SK-N-SH (cell line): Measurements from ENCODE around the gene SH3PXD2B. TPM values are rescaled to one million over a fixed set of nuclear protein-coding genes. Genes with fewer than 3 reads are reported as not detected.

Experiments
- CTCF ChIA-PET: fragments of 300-600, 350-600 bp; formaldehyde crosslinking; extraction: SDS; loops from one replicate; lab custom pipeline; 2021; lab: Yijun Ruan, JAX
- POLR2A ChIA-PET: fragments of 350-600 bp; sonication (Branson Sonifier 250); formaldehyde crosslinking; extraction: SDS; loops from one replicate; lab custom pipeline; 2020; ENCODE audit warnings: antibody characterized with exemption, inconsistent platforms; lab: Yijun Ruan, JAX
- DNase-seq: peaks from one replicate; pipeline ENCODE4 v3.0.0; 2012
- H2AFZ ChIP-seq: fragments of 200-600 bp; sonication (generic); 2 replicates; pipeline ENCODE4 v1.8.1; 2016; ENCODE audit warnings: antibody characterized with exemption, mild to moderate bottlenecking, low read depth
- H3F3A ChIP-seq: fragments of 200-600 bp; sonication (generic); replicated peaks from 2 replicates; pipeline ENCODE3; 2016; ENCODE audit warnings: antibody characterized with exemption, mild to moderate bottlenecking; ENCODE audit not compliant: insufficient read depth
- H3K27ac ChIP-seq, 2 experiments: fragments of 200-500 bp in 1 of 2; fragments of 200-600 bp in 1 of 2; sonication (Bioruptor generic) in 1 of 2; sonication (generic), shearing (Covaris generic) in 1 of 2; 2 replicates each; pipeline versions ENCODE4 v1.5.1 to v1.6.1; 2014 to 2016; ENCODE audit warnings: low read depth in 2 of 2, inconsistent platforms in 1 of 2, low read length in 1 of 2, mild to moderate bottlenecking in 1 of 2, mixed read lengths in 1 of 2
- H3K27me3 ChIP-seq: fragments of 200-600 bp; sonication (generic), shearing (Covaris generic); 2 replicates; pipeline ENCODE4 v1.6.1; 2016; ENCODE audit warnings: mixed run types; ENCODE audit not compliant: insufficient read depth
- H3K36me3 ChIP-seq, 2 experiments: fragments of 200-500 bp in 1 of 2; fragments of 200-600 bp in 1 of 2; sonication (Bioruptor generic) in 1 of 2; sonication (generic) in 1 of 2; replicated peaks in 1 of 2; 2 replicates each; pipeline versions ENCODE3 to v1.5.1; 2014 to 2016; ENCODE audit warnings: low read length in 1 of 2, mild to moderate bottlenecking in 1 of 2; ENCODE audit not compliant: insufficient read depth in 2 of 2, control insufficient read depth in 1 of 2
- H3K4me1 ChIP-seq, 2 experiments: fragments of 200-500 bp in 1 of 2; fragments of 200-600 bp in 1 of 2; sonication (Bioruptor generic) in 1 of 2; sonication (generic), shearing (Covaris generic) in 1 of 2; 2 replicates each; pipeline versions ENCODE4 v1.5.1 to v1.6.1; 2014 to 2016; ENCODE audit warnings: low read depth in 1 of 2, low read length in 1 of 2, mixed run types in 1 of 2; ENCODE audit not compliant: insufficient read depth in 2 of 2, control insufficient read depth in 1 of 2
- H3K4me2 ChIP-seq: fragments of 200-600 bp; sonication (generic), shearing (Covaris generic); 2 replicates; pipeline ENCODE4 v1.6.1; 2017; ENCODE audit warnings: mixed run types
- H3K4me3 ChIP-seq, 2 experiments: fragments of 200-500 bp in 1 of 2; fragments of 200-600 bp in 1 of 2; sonication (Bioruptor generic) in 1 of 2; sonication (generic), shearing (Covaris generic) in 1 of 2; 2 replicates each; pipeline versions ENCODE4 v1.5.1 to v1.8.1; 2014 to 2016; ENCODE audit warnings: low read depth in 2 of 2, inconsistent platforms in 1 of 2, low read length in 1 of 2, mild to moderate bottlenecking in 1 of 2, mixed read lengths in 1 of 2, moderate library complexity in 1 of 2
- H3K79me2 ChIP-seq: fragments of 200-600 bp; sonication (generic); 2 replicates; pipeline ENCODE4 v1.8.1; 2017; ENCODE audit warnings: mild to moderate bottlenecking; ENCODE audit not compliant: insufficient read depth
- H3K9ac ChIP-seq: fragments of 200-600 bp; sonication (generic); 2 replicates; pipeline ENCODE4 v1.6.1; 2017; ENCODE audit warnings: mixed run types
- H3K9me2 ChIP-seq: fragments of 200-600 bp; sonication (generic); 2 replicates; pipeline ENCODE4 v1.6.1; 2017; ENCODE audit warnings: mixed run types
- H3K9me3 ChIP-seq: fragments of 200-600 bp; sonication (generic); 2 replicates; pipeline ENCODE4 v1.6.1; 2017; ENCODE audit warnings: mixed run types, mild to moderate bottlenecking, moderate library complexity
- H4K20me1 ChIP-seq: fragments of 200-600 bp; sonication (generic); 2 replicates; pipeline ENCODE4 v1.6.1; 2017; ENCODE audit warnings: mild to moderate bottlenecking, mixed run types; ENCODE audit not compliant: insufficient read depth
- CHD2 ChIP-seq: fragments of 150-350 bp; IDR thresholded peaks from 2 replicates; pipeline ENCODE4 v1.6.1; 2018; ENCODE audit warnings: low read length; ENCODE audit not compliant: partially characterized antibody
- EP300 ChIP-seq, 2 experiments: IDR thresholded peaks; 2 replicates each; pipeline versions ENCODE4 v1.4.0 to v1.6.1; 2012; ENCODE audit warnings: borderline replicate concordance in 1 of 2, low read depth in 1 of 2, low read length in 1 of 2
- EZH2phosphoT487 ChIP-seq: fragments of 200-600 bp; sonication (generic); IDR thresholded peaks from 2 replicates; pipeline ENCODE4 v1.6.1; 2017; ENCODE audit warnings: low read depth, mixed run types, mild to moderate bottlenecking, antibody characterized with exemption, moderate library complexity, borderline replicate concordance
- FOSL2 ChIP-seq: IDR thresholded peaks from 2 replicates; pipeline ENCODE4 v1.4.0; 2012; ENCODE audit warnings: low read depth, mild to moderate bottlenecking, moderate library complexity, borderline replicate concordance
- FOXM1 ChIP-seq: IDR thresholded peaks from 2 replicates; pipeline ENCODE4 v1.4.0; 2012; ENCODE audit warnings: low read depth, mild to moderate bottlenecking
- GABPA ChIP-seq: IDR thresholded peaks from 2 replicates; pipeline ENCODE4 v1.4.0; 2012; ENCODE audit warnings: low read depth, mild to moderate bottlenecking
- MXI1 ChIP-seq: IDR thresholded peaks from 2 replicates; pipeline ENCODE4 v1.6.1; 2012; ENCODE audit warnings: mild to moderate bottlenecking, low read depth, low read length, improper control_type of control experiment
- NFIC ChIP-seq: IDR thresholded peaks from 2 replicates; pipeline ENCODE4 v1.4.0; 2012; ENCODE audit warnings: borderline replicate concordance
- NRF1 ChIP-seq: IDR thresholded peaks from 2 replicates; pipeline ENCODE4 v1.6.1; 2012; ENCODE audit warnings: low read depth, mild to moderate bottlenecking, low read length
- PBX3 ChIP-seq: IDR thresholded peaks from 2 replicates; pipeline ENCODE4; 2012
- RCOR1 ChIP-seq: fragments of 150-350 bp; IDR thresholded peaks from 2 replicates; pipeline ENCODE4 v1.6.1; 2017; ENCODE audit warnings: antibody characterized with exemption, low read length
- RXRA ChIP-seq: IDR thresholded peaks from 2 replicates; pipeline ENCODE4 v1.4.0; 2012; ENCODE audit warnings: low read depth, mild to moderate bottlenecking, borderline replicate concordance
- SMC3 ChIP-seq: IDR thresholded peaks from 2 replicates; pipeline ENCODE4 v1.6.1; 2012; ENCODE audit warnings: low read depth, low read length, improper control_type of control experiment
- TEAD4 ChIP-seq: IDR thresholded peaks from 2 replicates; pipeline ENCODE4 v1.4.0; 2012; ENCODE audit warnings: mild to moderate bottlenecking, borderline replicate concordance; ENCODE audit not compliant: insufficient read depth
- USF1 ChIP-seq: IDR thresholded peaks from 2 replicates; pipeline ENCODE4 v1.4.0; 2012; ENCODE audit warnings: low read depth, borderline replicate concordance
- WGBS: methylation state at CpG from one replicate; pipeline ENCODE4 v1.1.6; 2017; ENCODE audit warnings: low lambda C conversion rate; 5-methylcytosine and 5-hydroxymethylcytosine counted together
- polyA plus RNA-seq, 3 experiments: library from polyadenylated mRNA; depleted of rRNA; stranded (reverse); fragments of >200 nt; gene quantifications; 2 replicates each; pipeline ENCODE4 v1.2.3, GENCODE V29; 2012
- TF ChIP-seq, protein P1 (sequence below): fragments of 150-350 bp; IDR thresholded peaks from 2 replicates; pipeline ENCODE4 v1.6.1; 2017; ENCODE audit warnings: antibody characterized with exemption, low read length, low read depth, borderline replicate concordance
- TF ChIP-seq, protein P2 (sequence below): IDR thresholded peaks from 2 replicates; pipeline ENCODE4 v1.6.1; 2012; ENCODE audit warnings: mild to moderate bottlenecking, low read depth, low read length, moderate library complexity

Gene SH3PXD2B
- polyA plus RNA-seq, 1 of the 3 experiments (the other 2 are of a cell fraction): 15.0 TPM

GRCh38 chr5:172383191-172383802 is 71.0 kb downstream of the SH3PXD2B start:
- H3K4me3 ChIP-seq: no peak overlapping the region
- no peak overlapping the region for H3K27ac ChIP-seq
- POLR2A ChIA-PET: no interaction called here
- no peaks in the 10 kb centered on the region for H3K27me3 ChIP-seq
- H3K4me1 ChIP-seq: peaks cover 6 to 15% of the 10 kb centered on the region in 2 experiments; a peak in 2 of 4 replicates
- H3K9me3 ChIP-seq: no peaks in the 10 kb centered on the region
- no peaks in the 10 kb centered on the region for H3K9me2 ChIP-seq
- peak; percentile 15; the same call in 1 of the 2 replicates for TF ChIP-seq FOSL2
- TF ChIP-seq NFIC: peak; percentile 34; the same call in 1 of the 2 replicates
- no peak for TF ChIP-seq EZH2phosphoT487
- DNase-seq: no peak
- H3F3A ChIP-seq: peaks cover 10% of the 10 kb centered on the region
- H2AFZ ChIP-seq: no peak overlapping the region
- peaks cover 23% of the 10 kb centered on the region for H4K20me1 ChIP-seq
- H3K9ac ChIP-seq: no peak overlapping the region
- H3K79me2 ChIP-seq: peaks cover 15% of the 10 kb centered on the region; the same call in 1 of the 2 replicates
- CTCF ChIA-PET: interaction anchor here (1.4 to 2.5 kb wide), 2 partner anchors 14 to 68 kb away, joined by 4 to 9 read pairs; no protein-coding TSS in a partner anchor
- H3K36me3 ChIP-seq: peaks cover 22 to 42% of the 10 kb centered on the region in 2 experiments
- WGBS: 52% methylated on average over 6 of the region's 6 CpGs
- no peak overlapping the region for H3K4me2 ChIP-seq

DNA sequence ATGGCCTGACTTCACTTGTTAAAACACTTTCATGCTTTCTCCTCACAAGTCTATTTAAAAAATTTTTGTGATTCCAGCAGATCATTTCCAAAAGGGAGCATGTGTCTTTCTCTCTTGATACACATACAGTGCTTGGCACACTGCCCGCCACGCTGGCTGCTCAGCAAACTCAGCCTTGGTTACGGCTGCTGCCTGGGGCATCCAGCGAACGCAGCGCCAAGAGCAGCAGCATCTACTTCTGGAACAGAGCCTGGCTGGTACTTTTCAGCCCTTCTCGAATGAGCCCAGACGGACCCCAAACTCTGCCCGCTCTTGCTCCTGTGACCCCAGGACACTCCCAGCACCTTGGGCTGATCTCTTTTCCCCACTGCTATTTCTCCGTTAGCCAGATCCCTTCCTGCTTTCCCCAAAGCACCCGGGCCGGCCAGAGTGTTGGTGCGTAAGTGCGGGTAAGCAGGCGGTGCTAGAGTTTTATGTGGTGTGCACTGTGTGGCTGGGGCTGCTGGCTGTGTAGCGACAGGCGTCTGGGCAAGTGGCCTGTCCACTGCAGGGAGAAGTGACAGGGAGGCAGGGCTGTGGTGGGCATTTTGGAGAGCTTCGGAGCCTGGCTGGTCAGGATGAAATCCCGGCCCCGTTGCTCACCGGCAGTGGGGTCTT is 73.2 kb downstream of the SH3PXD2B start:
- Histone ChIP-seq H3K4me3 (no peak overlapping the region), H2AFZ (no peak overlapping the region), H3K9me2 (no peaks in the 10 kb centered on the region), H3F3A (peaks cover 10% of the 10 kb centered on the region), H3K79me2 (peaks cover 14% of the 10 kb centered on the region; the same call in 1 of the 2 replicates), H3K9me3 (no peaks in the 10 kb centered on the region), H4K20me1 (peaks cover 23% of the 10 kb centered on the region), H3K4me1 (peaks cover 6 to 15% of the 10 kb centered on the region in 2 experiments; a peak in 2 of 4 replicates), H3K36me3 (peaks cover 24 to 37% of the 10 kb centered on the region in 2 experiments), H3K4me2 (no peak overlapping the region), H3K9ac (no peak overlapping the region), H3K27ac (peak overlapping the region in 1 of 2 experiments; percentile 18; a peak in 1 of 4 replicates), H3K27me3 (no peaks in the 10 kb centered on the region)
- DNase-seq: peak; percentile 79
- ChIA-PET CTCF (interaction anchor here (1.2 kb wide), 1 partner anchor 71 kb away, joined by 5 read pairs; no protein-coding TSS in a partner anchor), POLR2A (no interaction called here)
- 81% methylated on average over 16 of the region's 21 CpGs for WGBS
- TF ChIP-seq GABPA (no peak), TEAD4 (no peak), RXRA (no peak), FOXM1 (no peak), CHD2 (peak; percentile 18), MXI1 (peak; percentile 84), NFIC (no peak), EP300 (IDR thresholded peaks at IDR 0.05; ENCODE audit: borderline replicate concordance in 1 of 2, low read depth in 1 of 2, low read length in 1 of 2) (no peak), USF1 (no peak), NRF1 (no peak), PBX3 (no peak), SMC3 (no peak), RCOR1 (0 out of 2 replicates have a peak, but pooled peaks have one; percentile 35)
- TF ChIP-seq, protein P1, sequence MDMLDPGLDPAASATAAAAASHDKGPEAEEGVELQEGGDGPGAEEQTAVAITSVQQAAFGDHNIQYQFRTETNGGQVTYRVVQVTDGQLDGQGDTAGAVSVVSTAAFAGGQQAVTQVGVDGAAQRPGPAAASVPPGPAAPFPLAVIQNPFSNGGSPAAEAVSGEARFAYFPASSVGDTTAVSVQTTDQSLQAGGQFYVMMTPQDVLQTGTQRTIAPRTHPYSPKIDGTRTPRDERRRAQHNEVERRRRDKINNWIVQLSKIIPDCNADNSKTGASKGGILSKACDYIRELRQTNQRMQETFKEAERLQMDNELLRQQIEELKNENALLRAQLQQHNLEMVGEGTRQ: no peak
- TF ChIP-seq, protein P2, sequence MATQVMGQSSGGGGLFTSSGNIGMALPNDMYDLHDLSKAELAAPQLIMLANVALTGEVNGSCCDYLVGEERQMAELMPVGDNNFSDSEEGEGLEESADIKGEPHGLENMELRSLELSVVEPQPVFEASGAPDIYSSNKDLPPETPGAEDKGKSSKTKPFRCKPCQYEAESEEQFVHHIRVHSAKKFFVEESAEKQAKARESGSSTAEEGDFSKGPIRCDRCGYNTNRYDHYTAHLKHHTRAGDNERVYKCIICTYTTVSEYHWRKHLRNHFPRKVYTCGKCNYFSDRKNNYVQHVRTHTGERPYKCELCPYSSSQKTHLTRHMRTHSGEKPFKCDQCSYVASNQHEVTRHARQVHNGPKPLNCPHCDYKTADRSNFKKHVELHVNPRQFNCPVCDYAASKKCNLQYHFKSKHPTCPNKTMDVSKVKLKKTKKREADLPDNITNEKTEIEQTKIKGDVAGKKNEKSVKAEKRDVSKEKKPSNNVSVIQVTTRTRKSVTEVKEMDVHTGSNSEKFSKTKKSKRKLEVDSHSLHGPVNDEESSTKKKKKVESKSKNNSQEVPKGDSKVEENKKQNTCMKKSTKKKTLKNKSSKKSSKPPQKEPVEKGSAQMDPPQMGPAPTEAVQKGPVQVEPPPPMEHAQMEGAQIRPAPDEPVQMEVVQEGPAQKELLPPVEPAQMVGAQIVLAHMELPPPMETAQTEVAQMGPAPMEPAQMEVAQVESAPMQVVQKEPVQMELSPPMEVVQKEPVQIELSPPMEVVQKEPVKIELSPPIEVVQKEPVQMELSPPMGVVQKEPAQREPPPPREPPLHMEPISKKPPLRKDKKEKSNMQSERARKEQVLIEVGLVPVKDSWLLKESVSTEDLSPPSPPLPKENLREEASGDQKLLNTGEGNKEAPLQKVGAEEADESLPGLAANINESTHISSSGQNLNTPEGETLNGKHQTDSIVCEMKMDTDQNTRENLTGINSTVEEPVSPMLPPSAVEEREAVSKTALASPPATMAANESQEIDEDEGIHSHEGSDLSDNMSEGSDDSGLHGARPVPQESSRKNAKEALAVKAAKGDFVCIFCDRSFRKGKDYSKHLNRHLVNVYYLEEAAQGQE: no peak
- TF ChIP-seq, all 33 proteins: peak for 3
